HG02798 (cell line): ENCODE measurements around the gene GSPT2.
"Not testable (repeated sequence)": the region's sequence is repeated elsewhere in the genome, so short reads cannot be mapped to it uniquely, and the experiment has no call there.

Source experiments
- ATAC-seq: cut with Tn5 transposase; IDR thresholded peaks from one replicate; pipeline ENCODE4 v1.9.1; 2021; ENCODE audit warnings: mild to moderate bottlenecking; ENCODE audit not compliant: unreplicated experiment, poor library complexity

Gene GSPT2

DNA sequence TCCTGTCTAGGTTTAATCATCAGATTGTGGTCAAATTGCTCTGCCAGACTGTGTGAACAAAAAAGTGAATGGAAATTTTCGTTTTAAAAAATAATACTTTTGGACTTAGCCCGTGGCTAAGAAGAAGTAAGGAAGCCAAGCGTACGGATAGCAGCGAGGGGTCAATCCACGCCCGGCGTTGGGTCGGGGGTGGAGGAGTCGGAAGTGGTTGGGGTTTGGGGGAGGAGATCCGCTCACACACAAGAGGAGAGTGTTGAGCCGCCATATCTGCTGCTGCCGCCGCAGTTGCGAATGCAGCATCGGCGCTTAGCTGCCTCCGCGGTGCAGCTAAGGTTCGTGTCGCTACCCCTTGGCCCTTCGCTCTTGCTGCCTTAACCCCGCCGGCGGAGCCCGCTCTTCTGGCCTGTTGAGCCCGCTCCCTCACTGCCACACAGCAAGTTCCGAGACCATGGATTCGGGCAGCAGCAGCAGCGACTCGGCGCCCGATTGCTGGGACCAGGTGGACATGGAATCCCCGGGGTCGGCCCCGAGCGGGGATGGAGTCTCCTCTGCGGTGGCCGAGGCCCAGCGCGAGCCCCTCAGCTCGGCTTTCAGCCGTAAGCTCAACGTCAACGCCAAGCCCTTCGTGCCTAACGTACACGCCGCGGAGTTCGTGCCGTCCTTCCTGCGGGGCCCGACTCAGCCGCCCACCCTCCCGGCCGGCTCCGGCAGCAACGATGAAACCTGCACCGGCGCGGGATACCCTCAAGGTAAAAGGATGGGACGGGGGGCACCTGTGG lies at the start of gene GSPT2:
TSS of gene GSPT2 (plus strand) at position 264 of the 779 bp plus-strand sequence. CDS start at position 449, 185 bp downstream.
- ATAC-seq, result peak; percentile 98

DNA sequence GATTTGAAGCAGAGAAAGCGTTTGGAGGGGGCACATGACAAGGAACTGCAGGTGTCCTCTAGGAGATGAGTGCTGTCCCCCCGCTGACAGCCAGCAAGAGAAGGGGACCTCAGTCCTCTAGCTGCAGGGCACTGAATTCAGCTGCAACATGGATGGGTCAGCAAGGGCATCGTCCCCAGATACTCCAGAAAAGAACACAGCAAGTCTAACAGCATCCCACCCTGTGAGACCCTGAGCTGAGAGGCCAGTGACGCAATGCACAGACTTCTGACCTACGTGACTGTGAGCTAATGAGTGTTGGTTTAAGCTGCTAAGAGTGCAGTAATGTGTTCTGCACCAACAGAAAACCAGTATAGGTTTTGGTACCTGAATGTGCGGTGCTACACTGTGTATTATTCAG lies 49.0 kb upstream of the GSPT2 start:
- ATAC-seq, result no peak

DNA sequence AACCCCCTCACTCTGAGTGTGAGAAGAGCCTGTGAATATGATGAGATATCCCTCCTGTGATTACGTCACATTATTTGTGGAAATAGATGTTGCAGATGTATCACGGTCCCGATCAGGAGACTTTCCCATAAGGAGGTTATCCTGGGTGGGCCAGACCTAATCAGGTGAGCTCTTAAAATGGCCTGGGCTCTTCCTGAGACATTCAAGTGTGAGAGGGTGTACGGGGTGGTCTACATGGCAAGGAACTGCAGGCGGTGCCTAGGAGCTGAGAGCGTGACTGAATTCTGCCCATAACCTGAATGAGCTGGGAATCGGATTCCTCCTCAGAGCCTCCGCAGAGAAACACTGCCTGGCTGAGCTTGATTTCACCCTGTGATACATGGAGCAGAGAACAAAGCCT lies 45.8 kb upstream of the GSPT2 start:
- no peak for ATAC-seq

DNA sequence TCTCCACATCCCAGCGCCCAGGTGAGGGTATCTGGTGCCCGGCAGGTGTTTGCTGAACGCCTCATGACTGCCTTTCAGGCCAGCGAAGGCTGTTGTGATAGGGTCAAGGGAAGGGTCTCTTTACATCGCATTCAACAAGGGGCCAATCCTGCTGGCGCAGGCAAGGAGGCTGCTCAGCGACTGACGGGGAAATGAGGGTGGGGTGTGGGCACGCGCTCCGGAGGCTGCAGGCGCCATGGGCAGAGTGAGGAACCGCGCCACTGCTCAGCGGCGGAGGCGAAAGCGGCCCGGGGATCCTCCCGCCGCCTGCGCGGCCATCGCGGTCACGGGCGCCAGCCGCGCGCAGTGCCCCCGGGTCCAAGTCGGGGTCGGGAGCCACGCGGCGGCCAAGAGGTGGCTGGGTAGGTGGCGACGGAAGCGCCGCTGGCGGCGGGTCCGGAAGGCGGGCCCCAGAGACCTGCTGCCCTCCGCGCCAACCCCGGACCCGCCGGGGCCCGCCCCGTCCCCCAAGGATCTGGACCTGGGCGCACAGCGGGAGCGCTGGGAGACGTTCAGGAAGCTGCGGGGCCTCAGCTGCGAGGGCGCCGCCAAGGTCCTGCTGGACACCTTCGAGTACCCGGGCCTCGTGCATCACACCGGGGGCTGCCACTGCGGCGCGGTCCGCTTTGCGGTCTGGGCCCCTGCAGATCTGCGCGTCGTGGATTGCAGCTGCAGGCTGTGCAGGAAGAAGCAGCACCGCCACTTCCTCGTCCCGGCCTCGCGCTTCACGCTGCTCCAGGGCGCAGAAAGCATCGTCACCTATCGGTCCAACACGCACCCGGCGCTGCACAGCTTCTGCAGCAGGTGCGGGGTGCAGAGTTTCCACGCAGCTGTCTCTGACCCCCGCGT lies 32.7 kb upstream of the GSPT2 start, which contains the start of gene CENPVL1:
TSS of gene CENPVL1 (plus strand) at position 236 of the 888 bp plus-strand sequence. CDS start at position 236, 0 bp downstream.
- not testable (repeated sequence) for ATAC-seq

DNA sequence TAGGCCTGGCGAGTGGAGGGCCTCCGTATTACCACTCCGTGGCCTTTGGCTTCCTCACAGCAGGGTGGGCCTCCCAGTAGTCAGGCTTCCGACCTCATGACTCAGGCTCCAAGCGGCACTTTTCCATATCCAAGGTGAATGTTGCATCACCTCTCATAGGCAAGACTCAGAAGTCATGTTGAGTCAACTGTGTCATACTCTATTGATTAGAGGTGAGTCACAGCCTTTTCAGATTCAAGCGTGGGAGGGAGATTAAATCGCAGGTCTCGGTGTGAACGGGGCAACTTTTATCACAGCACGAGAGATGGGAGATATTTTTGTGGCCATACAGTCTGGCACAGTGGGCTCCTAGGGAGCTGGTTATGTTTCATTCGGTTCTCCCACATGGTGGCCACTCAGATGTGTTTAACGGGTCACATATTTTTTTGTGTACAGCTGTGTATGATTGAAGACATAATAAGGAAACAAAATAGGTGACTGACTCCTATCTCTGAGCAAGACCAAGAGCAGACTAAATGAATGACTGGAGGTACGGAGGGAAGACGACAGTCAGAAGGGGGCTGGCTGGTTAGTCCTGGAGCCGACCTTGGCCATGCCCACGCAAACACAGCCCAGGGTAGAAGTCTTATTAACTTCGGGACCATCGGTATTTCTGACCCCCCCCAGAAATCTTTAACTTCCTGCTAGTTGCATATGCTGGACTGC lies 30.1 kb upstream of the GSPT2 start:
- ATAC-seq, result not testable (repeated sequence)

DNA sequence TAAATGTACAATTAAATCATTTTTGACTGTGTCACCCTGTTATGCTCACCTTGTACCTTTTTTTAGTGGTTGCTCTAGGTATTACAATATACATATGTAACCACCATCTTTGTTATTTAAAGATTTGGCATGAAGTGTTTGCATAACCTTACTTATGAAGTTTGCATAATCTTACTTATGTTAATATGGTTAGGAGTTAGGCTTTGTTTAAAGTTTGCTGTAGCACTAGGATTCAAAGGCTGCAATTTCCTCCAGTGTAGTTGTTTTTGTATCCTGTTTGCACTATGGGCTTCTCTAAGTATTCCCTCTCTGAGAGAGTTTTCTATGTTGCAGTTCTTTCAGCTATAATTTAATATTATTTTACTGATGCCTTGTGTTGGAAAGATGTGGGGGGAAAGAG lies 15.0 kb upstream of the GSPT2 start:
- ATAC-seq, result no peak

DNA sequence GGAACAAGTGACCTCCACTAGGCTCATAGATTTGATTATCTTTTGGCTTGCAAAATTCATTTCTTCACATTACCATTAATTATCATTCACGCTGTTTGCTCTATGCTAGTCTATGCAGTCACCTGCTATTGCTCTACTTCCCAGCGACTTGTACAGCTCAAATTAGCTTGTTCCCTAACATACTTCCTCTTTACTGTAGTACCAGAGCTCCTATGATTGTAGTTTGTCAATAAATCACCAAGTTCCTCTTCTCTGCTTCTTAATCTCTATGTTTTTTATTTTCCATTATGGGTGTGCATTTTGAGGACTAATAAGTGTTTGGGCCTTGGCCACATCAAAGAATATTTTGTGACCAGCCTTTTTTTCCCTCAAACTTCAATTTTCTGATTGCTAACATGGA lies 6.2 kb upstream of the GSPT2 start:
- ATAC-seq, result no peak

DNA sequence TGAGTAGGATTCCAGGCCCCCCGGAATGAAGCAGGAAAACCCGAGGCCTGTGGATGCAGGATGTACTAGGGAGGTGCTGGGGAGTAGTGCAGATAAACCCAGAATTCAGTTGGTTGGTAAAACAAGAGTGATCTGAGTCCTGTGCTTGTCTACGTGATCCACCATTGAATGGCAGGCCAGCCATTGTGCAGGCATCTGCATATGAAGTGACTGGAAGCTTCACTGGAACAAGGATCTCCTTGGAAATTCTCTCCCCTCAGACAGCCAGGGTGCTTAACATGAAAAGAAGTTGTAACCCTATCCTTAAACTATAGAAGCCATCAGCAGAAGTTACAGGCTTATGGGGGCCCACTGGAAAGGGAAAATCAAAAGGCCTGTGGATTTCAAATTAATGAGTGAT lies 656 bp upstream of the GSPT2 start:
- no peak for ATAC-seq

DNA sequence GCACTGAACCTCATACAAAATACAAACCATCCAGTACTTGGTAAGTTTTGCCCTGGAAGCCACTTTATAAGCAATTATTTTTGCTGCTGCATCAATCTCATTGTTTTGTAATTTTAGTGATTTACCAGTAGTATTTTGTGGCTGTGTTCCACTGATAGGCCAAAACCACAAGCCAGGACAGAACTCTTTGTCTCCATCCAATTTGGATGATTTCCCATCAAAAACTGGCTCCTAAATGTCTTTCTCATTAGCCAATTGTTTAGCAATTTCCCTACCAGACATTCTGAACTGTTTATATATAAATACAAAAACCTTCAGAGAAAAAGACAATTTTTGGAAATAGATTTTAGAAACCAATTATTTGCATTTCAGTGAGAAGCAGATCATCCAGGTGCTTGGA lies 4.4 kb downstream of the GSPT2 start:
- ATAC-seq, result no peak

DNA sequence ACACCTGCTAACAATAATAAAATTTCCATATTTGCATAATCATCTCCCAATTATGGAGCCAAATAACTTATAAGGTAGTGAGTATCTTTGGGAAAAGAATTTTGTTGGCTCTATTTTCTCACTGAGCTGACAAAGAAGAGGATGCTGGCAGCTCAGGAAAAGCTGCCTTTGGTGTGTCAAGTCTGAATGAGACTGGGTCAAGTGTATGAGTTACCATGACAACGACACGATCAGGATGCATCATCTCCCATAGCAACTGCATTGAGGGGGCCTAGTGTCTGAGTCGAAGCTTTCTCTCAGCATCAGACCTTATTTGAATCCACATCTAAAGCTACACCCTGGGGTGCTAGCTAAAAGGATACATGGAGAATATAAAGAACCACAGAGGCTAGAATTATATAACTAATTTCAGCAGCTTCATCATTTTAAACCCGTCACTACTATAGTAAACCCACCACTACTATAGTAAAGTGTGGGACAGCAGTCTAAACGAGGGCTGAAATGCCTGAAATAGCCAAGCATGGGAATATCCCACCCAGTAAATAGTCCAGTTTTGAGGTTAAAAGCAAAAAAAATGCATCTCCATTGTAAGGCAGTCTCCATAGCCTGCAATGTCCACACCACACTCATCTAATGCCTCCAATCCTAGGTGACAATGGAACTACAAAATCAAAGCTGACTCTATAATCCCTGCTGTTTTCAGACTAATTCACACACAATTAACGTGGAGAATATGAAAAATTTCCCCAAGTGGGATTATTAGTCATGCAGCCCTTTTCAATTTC lies 16.0 kb downstream of the GSPT2 start:
- no peak for ATAC-seq

DNA sequence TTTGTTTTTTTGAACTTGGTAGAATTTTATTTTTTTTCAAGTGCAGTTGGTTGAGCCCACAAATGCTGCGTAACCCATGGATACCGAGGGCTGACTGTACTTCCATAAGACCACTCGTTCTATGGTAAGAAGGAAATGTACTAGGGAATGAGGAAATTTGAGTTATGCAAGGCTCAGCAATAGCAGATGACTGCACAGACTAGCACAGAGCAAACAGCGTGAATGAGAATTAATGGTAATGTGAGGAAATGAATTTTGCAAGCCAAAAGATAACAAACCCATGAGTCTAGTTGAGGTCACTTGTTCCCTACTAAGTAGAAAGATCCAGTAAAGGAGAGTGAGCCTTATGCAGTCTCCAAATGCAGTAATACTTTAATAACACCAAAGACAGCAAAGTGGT lies 17.4 kb downstream of the GSPT2 start:
- ATAC-seq, result no peak

DNA sequence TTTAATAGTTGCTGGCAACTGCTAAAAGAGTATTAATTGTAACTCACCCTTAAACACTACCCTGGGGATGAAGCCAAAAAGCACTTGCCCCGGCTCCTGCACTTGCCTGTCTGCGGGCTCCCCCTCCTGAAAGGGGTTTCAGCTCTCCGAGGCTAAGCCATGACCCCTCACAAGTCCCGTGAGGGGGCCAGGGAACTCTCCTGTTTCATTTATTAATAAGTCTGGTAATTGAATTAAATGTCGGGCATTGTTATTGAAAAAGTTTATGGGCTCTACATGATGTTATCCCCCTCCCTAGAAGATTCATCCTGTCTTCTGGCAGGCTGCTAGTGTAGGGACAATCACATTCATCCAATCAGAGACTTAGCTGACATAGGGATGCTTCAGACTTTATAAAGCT lies 23.3 kb downstream of the GSPT2 start:
- ATAC-seq, result no peak

DNA sequence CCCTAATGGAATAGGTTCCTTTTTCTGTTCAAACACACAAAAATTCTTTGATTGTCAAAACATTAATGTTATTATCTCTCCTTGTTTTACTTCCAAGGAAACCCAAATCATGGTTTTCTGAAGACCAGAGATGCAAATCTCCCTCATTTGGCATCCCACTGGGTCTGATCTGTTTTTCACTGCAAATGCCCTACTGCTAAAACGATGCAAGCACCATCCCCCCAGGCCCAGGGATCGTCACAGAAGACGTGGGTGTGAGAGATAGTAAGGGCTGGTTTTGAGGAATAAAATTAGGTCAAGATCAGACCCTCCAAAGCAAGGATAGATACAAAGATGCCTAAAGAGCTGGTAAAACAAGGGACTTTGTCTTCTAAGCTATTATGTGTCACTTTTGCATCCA lies 33.6 kb downstream of the GSPT2 start:
- no peak for ATAC-seq

DNA sequence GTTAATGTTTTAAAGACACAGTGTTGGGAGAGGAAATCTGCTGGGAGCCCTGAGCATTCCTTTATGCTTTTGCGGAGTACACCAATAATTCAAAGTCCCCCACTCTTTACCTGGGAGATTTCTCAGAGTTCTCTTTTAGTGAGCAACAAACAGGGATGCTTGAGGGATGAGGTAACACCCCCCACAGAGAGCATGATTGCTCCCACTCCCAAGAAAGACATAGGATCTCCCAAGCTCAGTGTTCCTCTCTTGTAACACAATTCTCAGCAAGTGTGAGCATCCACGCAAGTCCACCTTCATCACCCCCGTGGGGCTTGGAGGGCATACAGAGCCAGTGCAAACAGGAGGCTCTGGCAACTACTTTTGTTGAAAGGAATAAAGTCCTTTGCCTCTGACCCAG lies 36.1 kb downstream of the GSPT2 start:
- no peak for ATAC-seq

DNA sequence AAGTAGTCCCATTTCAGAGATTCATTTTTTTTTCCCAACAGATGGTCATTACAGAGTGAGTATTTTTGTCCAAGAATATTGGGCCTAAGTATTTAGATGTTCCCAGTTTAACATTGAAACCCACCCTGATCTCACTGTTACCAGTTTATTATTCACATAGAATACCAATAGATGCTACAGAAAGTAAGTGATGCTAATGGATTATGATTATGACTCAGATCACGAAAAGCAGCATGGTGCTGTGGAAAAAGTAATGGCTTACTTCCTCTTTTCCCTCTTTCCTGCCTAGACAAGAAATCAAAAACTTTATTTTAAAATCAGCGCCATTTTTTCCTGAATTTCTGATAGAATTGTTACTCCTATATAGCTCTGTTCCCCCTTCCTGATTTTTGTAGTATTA lies 51.9 kb downstream of the GSPT2 start:
- ATAC-seq, result no peak
